ENCODE results near the gene HIVEP1. TPM values are rescaled to one million over a fixed set of nuclear protein-coding genes. Genes with fewer than 3 reads are reported as not detected.

The HIVEP1 gene
- total and polyA plus RNA-seq, 12 donors = 3.4 to 20.9 (median 13.3) TPM

DNA sequence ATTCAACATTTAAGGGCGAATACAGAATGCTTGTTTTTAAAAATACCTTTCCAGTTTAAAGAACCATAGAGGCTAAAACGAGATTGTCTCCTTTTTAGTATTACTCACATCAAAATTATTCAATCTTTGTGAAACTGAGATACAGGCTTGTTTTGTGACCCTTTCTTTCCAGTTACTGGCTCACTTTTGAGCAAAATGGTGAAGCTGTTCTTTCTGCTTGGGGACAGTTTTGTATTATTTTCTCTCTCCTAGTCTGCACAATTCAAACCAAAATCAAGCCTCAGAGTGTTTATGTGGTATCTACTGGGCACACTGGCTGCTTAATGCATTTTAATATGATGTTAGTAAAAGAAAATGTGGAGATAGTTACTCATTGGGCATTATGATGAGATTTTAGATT, 36.5 kb downstream of the HIVEP1 start:
- Histone ChIP-seq H3K4me3 (no peak overlapping the region), H3K27me3 (no peaks in the 10 kb centered on the region), H3K9me3 (no peaks in the 10 kb centered on the region), H3K4me1 (peaks cover 0 to 46% (median 6%) of the 10 kb centered on the region in 9 donors), H3K36me3 (no peaks in the 10 kb centered on the region), H3K27ac (peak overlapping the region in 1 of 10 donors; percentile 15)
- ATAC-seq = no peak
- intact Hi-C loops (cut with DNase I) = no loop called here
- DNase-seq = no peak
- 79 to 89% methylated on average over 2 of the region's 2 CpGs for WGBS, 2 donors
- no peak for TF ChIP-seq CTCF (IDR thresholded peaks at IDR 0.05)

DNA sequence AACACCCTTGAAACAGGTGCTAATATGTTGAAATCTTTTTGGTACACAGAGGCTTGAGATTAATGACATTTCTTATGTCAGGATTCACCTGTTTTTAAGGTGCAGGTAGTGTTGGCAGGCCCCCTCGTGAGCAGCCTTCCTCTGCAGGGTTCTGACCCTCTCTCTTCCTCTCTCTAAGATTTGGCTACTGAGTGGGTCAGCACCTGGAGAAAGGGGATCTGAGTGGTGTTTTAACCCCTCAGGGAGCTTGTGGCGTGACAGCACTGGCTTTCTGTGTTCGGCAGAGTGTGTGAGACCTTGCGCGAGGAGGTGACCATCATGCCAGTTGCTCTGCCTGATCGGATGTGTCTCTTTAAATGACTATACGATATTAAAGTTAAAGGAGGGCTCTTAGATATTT, 37.1 kb downstream of the HIVEP1 start:
- no peak overlapping the region for H3K4me3 ChIP-seq
- peak overlapping the region in 1 of 10 donors; percentile 15 for H3K27ac ChIP-seq

GRCh38 chr6:12051861-12052368, 39.8 kb downstream of the HIVEP1 start:
- Histone ChIP-seq H3K27ac (peak overlapping the region in 1 of 10 donors; percentile 3), H3K4me3 (no peak overlapping the region), H3K4me1 (peaks cover 0 to 37% (median 0%) of the 10 kb centered on the region in 9 donors), H3K9me3 (no peaks in the 10 kb centered on the region), H3K36me3 (no peaks in the 10 kb centered on the region), H3K27me3 (no peaks in the 10 kb centered on the region)
- TF ChIP-seq CTCF (IDR thresholded peaks at IDR 0.05) = no peak
- WGBS, 2 donors = 87 to 89% methylated on average over 4 of the region's 4 CpGs
- DNase-seq = no peak
- intact Hi-C loops (cut with DNase I) = no loop called here
- peak in 3 of 8 donors; percentile 48 to 61 (median 56) for ATAC-seq

More for the DNA sequence above, 37.1 kb downstream of the HIVEP1 start:
- no peaks in the 10 kb centered on the region for H3K9me3 ChIP-seq
- H3K4me1 ChIP-seq = peaks cover 0 to 46% (median 6%) of the 10 kb centered on the region in 9 donors
- DNase-seq (no peak), ATAC-seq (no peak)
- H3K36me3 ChIP-seq = no peaks in the 10 kb centered on the region
- no peaks in the 10 kb centered on the region for H3K27me3 ChIP-seq
- intact Hi-C loops (cut with DNase I) = no loop called here
- TF ChIP-seq CTCF (IDR thresholded peaks at IDR 0.05) = no peak
- WGBS, 2 donors = 91 to 95% methylated on average over 7 of the region's 7 CpGs

DNA sequence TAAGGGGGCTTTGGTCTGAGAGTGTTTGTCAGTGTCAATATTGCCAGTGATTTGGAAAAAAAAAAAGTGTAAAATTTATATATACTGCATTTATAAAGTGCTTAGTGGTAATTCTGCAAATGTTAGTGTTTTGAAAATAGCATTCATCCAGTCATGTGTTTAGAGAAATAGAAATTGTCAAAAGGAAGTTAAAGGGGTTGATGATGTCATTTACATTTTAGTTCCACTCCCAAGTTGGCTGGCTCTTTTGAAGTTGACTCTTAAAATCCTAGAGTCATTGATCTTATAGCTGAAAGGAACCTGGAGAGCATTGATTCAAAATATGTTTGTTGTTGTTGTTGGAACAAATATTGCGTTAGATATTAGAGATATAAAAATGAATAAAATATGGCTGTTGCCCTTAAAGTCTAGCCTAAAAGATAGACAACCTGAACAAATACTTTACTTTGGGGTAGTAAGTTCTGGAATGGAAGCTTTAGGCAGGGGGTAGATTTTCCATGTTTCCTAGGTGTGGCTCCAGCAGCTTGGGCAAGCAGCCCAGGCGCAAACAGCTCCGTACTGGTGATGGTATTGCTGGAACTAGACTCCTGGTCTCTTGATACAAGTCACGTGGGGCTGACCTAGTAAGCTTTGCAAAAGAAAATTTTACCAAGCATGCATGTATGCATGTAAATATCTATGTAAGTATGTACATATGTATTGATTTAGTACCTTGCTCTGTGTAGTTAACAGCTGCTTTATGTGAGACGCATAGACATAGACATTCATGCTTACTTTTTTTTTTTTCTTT, 46.3 kb downstream of the HIVEP1 start:
- H3K27ac ChIP-seq = peak overlapping the region in 1 of 10 donors; percentile 38
- intact Hi-C loops (cut with DNase I) = no loop called here

More for the DNA sequence above, 46.3 kb downstream of the HIVEP1 start:
- no peak for TF ChIP-seq CTCF (IDR thresholded peaks at IDR 0.05)
- WGBS, 2 donors = 61 to 65% methylated on average over 5 of the region's 5 CpGs
- no peaks in the 10 kb centered on the region for H3K27me3 ChIP-seq
- H3K36me3 ChIP-seq = no peaks in the 10 kb centered on the region
- peak in 6 of 8 donors; percentile 52 to 80 (median 74) for ATAC-seq
- no peaks in the 10 kb centered on the region for H3K9me3 ChIP-seq
- peaks cover 0 to 37% (median 10%) of the 10 kb centered on the region in 9 donors for H3K4me1 ChIP-seq
- DNase-seq = peak in 1 of 2 donors; percentile 23
- H3K4me3 ChIP-seq = no peak overlapping the region

Measured in heart right ventricle (tissue), 16 donors.